Stimulated activated CD4-positive, alpha-beta T cell treated with anti-CD3 and anti-CD28 coated beads, TNF-alpha, amount 100 ng/mL, for 24 hours (primary cell): ENCODE results near the gene KIF9.
"Not testable (repeated sequence)": the region's sequence is repeated elsewhere in the genome, so short reads cannot be mapped to it uniquely, and the experiment has no call there.

Experiments used
- DNase-seq, 3 experiments: peaks; one replicate each; pipeline ENCODE4 v3.0.0-alpha.2; 2020; ENCODE audit warnings: low read depth in 3 of 3

The KIF9 gene

DNA sequence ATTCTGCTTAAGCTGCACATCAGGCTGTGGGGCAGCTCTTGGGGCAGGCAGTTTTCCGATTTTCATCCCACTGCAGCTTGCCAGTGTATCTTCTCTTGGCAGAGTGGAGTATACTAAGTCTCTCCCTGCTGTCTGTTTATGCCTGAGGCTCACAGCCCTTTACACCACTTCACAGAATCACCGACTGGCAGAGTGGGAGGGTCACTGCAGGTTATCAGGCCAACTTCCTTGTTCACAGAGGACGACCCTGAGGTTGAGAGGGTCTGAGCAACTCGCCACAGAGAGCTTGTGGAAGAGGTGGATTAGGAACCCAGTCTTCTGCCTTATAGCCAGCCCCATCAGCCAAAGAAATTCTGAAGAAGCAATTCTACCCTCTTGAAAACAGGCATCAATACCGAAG, 30.9 kb downstream of the KIF9 start:
- DNase-seq = no peak

DNA sequence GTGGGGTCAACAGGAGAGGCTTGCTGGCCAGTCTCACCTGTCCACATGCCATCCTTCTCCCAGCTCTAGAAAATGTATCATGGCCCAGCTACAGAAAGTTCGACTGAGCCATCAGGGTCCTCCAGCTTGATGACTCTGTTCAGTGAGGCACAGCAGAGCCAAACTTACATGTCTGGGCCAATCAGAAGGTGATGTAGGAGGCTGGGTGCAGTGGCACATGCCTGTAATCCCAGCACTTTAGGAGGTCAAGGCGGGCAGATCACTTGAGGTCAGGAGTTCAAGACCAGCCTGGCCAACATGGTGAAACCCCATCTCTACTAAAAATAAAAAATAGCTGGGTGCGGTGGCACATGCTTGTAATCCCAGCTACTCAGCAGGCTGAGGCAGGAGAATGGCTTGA, 31.5 kb downstream of the KIF9 start:
- not testable (repeated sequence) for DNase-seq

DNA sequence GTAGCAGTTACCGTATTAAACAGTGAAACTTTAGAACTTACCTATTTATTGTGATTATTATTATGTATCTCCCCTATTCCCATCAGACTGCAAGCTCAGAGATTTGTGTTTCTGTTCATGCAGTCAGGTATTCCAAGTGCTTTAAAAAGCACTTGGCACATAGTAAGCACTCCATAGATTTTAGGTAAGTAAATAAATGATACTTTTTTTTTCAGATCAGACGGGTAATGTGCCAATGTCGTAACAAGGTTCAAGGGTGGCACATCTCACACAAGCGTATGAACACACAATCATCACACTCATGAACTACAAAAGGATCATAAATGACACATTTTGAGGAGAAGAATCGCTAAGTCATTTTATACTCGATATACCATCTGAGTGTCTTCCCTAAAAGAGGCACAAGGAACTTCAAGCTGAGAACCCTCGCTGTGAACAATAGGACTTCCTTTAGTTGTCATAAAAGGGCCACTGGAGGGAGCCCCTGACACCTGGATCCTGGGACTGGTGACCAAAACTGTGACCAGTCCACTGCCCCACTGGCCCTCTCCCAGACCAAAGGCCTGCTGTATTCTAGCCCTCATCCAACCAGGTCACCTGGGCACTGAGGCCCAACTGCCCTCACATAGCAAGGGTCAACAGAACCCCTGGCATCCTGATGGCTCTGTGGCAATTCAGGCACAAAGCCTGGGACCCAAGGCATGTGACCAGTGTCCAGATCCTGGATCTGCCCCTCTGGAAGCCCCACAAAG, 32.1 kb downstream of the KIF9 start:
- DNase-seq = no peak

DNA sequence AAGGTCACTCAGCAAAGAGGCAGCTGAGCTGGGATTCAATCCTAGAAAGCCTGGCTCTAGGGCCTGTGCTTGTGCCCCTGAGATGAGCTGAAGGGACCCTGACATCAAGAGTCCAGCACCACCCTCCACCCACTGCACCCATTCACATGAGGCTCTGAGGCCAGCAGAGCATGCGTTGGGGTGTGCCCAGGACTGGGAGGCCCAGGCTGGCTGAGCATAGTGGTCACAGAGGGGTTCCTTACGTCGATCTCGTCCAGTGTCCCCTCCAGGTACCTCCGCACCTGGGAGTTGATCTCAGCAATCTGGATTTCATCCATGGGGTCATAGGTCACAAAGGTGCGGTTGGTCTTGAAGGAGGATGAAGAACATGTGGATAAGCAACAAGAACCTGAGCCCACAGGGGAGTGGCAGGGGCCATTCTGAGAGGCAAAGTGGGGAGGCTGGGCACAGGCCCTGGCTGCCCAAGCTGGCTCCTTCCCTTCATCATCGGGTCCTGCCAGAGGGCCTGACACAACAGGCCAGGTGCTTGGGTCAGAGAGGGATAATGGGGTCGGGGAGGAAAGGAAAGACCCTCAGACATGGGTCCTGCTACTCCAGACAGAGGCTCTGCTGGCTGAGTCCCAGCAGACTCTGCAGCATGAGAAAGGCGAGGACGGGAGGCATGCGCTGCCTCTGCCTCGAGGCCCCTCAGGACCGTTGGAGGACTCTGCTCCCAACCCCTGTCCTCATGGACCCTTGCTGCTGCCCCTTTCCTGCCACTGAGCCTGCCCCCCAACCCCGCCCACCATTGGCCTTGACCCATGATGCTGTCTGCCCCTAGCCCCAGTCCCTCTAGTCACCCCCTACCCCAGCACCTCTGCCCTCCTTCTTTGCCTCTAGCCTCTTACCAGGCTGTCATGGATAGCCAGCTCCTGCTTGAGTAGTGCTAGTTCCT, 35.2 kb downstream of the KIF9 start:
- DNase-seq = no peak

DNA sequence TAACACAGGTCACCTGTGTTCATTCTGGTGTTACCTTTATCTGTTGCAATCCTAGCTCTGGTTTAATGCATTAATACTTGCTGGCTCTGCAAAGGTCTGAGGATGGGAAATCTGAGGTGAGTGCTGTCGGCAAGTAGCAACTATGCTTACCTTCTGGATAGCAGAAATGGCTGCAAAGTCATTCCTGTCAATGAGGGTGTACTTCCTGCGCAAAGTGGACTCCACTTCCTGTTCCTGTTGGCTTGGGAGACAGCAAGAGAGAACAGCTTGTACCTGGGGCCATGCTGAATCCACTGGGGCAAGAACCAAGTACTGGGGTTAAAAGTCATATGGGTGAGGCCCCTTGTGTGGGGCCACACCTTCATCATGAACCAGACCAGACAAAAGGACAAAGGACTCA, 37.3 kb downstream of the KIF9 start:
- DNase-seq = no peak

DNA sequence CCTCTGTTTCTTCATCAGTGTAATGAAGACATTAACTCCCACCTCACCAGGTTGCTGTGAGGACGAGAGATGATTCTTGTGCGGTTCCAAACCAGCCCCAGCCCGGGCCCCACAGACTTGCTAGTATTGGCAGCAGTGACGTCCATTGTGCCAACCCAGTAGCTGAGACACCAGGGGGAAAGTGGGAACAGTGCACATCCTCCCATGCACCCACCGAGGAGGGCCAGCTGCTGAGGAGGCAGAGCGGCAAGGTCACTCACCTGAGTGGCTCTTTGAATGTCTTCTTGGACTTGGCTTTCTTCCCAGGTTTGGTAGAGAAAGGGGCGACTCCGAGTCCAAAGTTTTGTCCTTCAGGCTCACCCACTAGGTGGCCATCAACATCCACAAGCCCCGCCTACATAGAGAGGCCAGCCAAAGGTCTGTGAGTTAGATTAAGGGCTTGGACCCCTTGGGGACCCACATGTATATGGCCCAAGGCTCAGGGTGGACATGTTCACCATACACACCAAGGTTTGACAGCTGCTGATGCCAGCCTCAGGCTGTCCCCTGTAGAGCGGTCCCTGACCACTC, 38.0 kb downstream of the KIF9 start:
- DNase-seq = no peak

DNA sequence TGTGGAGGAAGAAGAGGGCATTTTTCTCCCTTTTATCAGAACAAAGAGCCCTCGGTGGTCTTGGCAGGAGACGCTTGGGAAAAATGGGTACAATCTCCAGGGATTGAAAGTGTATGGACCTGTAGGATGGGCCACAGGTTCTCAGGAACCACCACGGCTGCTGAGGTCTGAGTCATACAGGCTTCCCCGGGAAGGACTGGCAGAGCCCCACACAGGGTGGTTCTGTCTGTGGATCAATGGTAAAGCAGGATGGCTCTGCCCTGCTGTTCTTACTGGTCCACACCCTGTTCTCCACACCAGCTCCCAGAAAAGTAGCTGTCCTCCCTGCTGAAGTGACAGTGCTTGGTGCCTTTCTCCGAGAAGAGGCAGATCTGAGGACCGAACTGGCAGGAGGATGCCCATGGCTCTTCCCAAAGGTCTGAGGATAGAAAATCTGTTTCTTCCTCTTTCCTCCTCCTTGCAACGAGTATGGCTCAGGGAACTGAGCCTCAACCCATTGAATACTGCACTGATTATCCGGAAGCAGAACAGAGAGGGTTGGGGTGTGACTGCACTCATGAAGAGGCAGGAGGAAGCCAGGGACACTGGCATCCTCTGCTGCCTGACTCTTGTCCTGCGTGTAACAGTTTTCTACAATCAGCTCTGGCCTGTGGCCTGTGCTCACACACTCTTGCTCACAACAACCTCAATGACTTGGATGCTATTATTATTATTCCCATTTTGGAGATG, 39.0 kb downstream of the KIF9 start:
- no peak for DNase-seq

DNA sequence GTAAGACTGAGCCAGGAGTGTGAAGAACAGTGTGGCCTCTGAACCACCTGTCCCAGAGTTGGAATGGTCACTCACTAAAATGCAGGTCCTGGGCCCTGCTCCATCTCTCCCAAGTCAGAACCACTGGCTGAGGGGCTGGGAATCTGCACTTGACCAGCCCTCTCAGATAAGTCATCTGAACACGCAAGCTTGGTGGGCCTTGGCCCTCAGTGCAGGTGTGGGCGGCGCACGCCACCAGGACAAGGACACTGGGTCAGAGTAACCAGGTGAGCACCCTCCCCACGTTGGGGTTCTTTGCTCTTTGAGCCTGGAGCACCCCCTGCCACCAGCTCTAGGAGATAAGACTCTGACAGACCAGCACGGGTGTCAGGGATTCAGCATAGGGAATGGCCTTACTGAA, 42.7 kb downstream of the KIF9 start:
- no peak for DNase-seq

DNA sequence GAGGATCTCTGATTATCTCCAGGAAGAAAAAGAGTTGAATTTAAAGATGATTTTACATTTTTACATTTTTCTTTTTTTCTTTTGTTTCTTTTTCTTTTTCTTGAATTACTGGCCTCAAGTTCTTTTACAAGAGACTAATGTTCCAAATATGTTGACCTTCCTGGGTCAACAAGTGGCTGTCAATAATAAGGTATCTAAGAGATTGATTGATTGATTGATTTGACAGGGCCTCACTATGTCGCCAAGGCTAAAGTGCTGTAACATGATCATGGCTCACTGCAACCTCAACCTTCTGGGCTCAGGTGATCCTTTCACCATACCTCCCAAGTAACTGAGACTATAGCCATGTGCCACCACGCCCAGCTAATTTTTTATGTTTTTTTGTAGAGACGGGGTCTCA, 44.6 kb downstream of the KIF9 start:
- DNase-seq = no peak

DNA sequence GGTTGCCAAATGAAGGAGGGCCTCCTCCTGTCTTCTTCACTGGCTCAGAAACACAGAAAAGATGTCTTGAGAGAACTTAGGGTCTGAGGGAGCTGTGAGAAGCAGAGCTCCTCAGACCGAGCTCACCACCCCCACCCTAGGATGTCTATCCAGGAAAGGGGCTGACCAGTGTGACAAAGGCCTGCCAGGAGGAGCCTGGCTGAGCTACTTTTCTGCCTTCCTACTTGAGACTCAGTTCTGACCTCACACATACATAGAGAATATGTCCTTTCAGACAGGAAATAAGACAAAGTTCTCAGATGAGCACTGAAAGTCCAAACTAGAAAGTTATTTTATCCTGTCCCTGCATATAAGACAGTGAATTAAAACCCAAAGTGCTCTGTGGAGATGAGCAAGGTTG, 54.5 kb downstream of the KIF9 start:
- no peak for DNase-seq

DNA sequence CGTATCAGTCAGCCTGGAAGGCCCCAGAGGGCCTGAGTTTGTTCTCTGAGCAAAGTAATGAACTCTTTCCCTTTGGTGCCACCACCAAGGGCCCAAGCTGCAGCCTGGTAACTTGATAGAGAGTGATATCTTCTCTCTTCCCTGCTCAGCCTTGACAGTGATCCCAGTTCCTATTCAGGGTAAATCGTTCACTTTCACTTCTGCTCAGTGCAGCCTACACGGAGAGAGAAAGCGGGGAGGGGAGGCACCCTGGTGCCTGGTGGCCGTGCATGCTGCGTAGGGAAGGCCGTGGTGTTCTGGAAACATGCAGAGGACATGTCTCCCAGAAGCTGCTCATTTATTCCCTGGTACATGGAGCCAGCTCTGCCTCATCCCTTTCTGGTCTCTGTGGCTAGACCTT, 54.9 kb downstream of the KIF9 start:
- DNase-seq = no peak

DNA sequence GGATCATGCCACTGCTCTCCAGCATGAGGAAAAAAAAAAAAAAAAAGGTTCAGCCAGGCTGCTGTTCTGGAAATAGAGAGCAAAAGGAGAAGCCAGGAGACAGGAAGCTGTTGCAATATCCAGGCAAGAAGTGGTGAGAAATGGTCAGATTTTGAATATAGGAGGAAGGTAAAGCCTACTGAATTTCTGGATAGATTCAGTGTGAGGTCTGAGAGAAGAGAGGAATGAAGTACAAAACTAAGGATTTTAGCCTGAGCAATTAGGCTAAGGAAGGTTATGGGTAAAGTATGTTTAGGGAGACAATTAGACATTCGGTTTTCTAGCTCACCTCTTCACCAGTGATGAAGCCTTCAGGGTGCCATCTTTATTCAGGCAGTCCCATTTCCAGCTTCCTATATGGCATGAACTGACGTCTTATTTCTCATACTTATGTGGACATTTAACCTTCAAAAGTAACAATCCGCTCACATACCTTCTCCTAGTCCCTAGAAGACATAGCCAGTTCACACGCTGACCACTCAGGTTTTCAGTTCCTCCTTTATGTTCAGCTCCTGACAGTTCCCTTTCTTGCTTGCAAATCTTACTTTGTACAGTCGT, 57.2 kb downstream of the KIF9 start:
- DNase-seq = no peak

DNA sequence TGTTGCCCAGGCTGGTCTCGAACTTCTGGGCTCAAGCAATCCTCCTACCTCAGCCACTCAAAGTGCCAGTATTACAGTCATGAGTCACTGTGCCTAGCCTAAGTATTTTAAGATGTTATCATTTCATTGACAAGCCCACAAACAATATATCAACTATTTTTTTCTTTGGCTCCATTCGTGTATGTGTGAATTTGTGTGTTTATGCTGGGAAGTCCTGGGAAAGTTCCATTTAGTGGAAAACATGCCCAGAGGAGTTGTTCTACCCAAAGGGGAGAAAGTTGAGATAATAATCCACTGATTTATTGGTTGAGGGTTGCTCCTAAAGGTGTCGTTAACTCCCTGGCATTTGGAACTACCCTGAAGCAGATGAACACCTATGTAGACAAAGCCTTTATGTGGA, 58.8 kb downstream of the KIF9 start:
- no peak for DNase-seq

DNA sequence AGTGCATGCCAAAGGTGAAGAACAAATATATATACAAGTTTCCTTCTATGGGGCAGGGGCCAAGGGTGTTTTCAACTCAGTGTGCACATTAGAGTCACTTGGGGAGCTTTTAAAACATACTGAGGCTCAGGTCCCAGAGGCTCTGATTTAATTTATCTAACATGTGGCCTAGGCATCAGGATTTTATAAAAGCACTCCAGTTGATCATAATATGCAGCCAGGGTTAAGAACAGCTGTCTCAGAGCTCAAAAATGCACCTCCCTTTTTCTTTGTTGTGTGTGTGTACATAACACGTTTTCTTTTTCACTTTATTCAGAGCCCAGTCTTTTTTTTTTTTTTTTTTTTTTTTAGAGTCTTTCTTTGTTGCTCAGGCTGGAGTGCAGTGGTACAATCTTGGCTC, 60.8 kb downstream of the KIF9 start:
- no peak for DNase-seq

DNA sequence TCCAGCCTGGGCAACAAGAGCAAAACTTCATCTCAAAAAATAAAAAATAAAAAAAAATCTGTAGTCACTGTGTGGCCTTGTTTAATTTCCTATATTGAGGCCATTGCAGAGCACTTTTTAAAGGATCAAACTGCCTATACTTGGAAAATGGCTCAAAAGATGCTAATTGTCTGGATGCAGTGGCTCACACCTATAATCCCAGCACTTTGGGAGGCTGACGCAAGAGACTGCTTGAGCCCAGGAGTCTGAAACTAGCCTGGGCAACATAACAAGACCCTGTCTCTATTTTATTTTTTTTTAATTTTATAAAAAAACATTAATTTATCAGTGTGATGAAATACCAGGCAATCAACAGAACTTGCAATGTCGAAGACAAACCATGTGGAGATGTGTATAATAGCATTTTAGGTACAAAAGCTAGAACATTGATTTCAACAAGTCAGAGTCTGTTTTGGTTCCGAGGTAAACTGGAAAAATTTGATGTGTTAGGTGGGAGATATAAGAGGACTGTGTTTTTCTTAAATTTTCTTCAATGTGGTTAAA, 71.7 kb downstream of the KIF9 start:
- no peak for DNase-seq

DNA sequence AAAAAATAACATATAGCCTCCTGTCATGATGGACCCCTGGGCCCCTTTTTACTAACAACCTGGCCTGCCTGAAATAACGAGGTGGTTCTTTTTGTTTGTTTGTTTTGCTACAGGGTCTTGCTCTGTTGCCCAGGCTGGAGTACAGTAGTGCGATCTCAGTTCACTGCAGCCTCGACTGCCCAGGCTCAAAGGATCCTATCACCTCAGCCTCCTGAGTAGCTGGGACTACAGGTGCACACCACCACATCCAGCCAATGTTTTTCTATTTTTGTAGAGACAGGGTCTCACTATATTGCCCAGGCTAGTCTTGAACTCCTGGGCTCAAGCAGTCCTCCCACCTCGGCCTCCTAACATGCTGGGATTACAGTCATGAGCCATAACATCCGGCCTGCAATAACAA, 76.6 kb downstream of the KIF9 start:
- not testable (repeated sequence) for DNase-seq

DNA sequence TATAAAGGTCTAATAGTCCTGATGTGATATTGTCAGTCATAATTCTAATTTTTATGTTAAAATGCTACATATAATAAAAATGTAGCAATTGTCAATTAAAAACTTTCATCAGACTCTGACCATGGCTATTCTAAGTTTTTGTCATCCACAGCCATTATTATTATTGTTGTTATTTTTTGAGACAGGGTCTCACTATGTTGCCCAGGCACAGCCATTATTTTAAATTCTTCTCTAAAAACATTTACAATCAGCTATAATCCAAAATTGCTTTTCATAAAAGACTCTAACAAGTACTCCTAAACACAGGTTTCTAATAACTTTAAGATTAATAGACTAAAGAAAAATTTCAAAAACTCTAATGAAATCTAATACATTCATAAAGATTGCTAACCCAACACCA, 77.7 kb downstream of the KIF9 start:
- DNase-seq = no peak

DNA sequence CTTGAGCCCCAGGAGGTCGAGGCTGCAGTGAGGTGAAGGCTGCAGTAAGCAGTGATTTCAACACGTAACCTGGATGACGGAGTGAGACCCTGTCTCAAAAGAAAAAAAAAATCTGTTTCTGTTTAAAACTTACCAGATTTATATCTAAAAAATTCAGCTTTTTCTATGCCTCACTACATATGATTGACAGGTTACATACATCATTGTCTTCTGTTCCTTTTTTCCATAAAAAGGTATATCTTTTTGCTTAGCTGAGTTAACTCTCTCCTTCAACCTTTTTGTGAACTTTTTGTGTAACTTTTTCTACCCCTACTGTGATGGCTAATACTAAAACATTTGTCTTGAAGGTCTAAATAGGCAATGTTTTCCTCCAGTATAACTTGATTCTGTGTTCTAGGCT, 80.1 kb downstream of the KIF9 start:
- no peak for DNase-seq

DNA sequence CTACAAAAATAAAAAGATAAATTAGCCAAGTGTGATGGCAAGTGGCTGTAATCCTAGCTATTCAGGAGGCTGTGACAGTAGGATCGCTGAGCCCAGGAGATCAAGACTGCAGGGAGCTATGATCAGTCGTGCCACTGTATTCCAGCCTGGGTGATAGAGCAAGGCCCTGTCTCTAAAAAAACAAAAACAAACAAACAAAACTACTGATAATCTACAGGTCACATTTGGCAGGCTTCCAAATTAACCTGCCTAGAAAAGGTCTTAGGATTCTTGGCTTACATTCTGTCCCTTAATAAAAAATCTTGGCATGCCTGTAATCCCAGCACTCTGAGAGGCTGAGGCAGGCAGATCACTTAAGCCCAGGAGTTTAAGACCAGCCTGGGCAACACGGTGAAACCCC, 85.3 kb downstream of the KIF9 start:
- DNase-seq = no peak

DNA sequence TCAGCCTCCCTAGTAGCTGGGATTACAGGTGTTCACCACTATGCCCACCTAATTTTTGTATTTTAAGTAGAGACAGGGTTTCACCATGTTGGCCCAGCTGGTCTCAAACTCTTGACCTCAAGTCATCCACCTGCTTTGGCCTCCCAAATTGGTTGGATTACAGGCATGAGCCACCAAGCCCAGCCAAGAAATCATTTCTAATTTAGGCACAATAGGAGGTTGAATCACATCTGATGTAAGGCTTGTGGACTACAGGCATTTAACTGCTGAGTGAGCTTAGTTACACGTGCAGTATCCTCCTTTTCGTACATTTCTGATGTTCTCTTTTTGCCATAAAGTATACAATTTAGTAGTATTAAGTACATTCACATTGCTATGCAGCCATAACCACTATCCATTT, 87.6 kb downstream of the KIF9 start:
- DNase-seq = no peak
